Peyer's patch (tissue), 4 donors: ENCODE results near the gene OR6B2.

ENCODE experiments used
- CTCF ChIP-seq, 6 experiments: fragments of 450-650 bp in 4 of 6; fragments of 200-600 bp in 2 of 6; sonication (generic) in 1 of 6; IDR thresholded peaks; one replicate each; pipeline ENCODE4 v1.5.1; 2017 to 2019; ENCODE audit warnings: antibody characterized with exemption in 6 of 6, mild to moderate bottlenecking in 3 of 6, moderate library complexity in 1 of 6
- POLR2A ChIP-seq, 2 donors: fragments of 450-650 bp; IDR thresholded peaks; one replicate each; pipeline ENCODE4 v1.5.1; 2017; ENCODE audit warnings: antibody characterized with exemption in 2 of 2, mild to moderate bottlenecking in 2 of 2, moderate library complexity in 2 of 2

- TF ChIP-seq CTCF (IDR thresholded peaks at IDR 0.05): no peak
- no peak for TF ChIP-seq POLR2A (IDR thresholded peaks at IDR 0.05)
These were observed 45.6 kb downstream of the OR6B2 start for GRCh38 chr2:239984421-239985194.
